Esophagus muscularis mucosa (tissue), 4 donors: Measurements from ENCODE around the gene CDC6.

Experiments used
- EP300 ChIP-seq: sonication (generic); formaldehyde crosslinking; IDR thresholded peaks from one replicate; pipeline ENCODE4 v1.6.1; 2017; ENCODE audit warnings: antibody characterized with exemption
- POLR2A ChIP-seq: fragments of 450-650 bp; IDR thresholded peaks from one replicate; pipeline ENCODE4 v1.6.1; 2017; ENCODE audit warnings: antibody characterized with exemption, moderate library complexity, mild to moderate bottlenecking, low read depth
- POLR2AphosphoS5 ChIP-seq, 2 donors: sonication (generic); formaldehyde crosslinking; IDR thresholded peaks; one replicate each; pipeline ENCODE4 v1.6.1; 2017; ENCODE audit warnings: antibody characterized with exemption in 2 of 2
- TF ChIP-seq, protein P1 (sequence below), 3 experiments: fragments of 200-600 bp in 2 of 3; fragments of 450-650 bp in 1 of 3; sonication (generic) in 2 of 3; IDR thresholded peaks; one replicate each; pipeline ENCODE4 v1.5.1; 2017 to 2019; ENCODE audit warnings: antibody characterized with exemption in 3 of 3, mild to moderate bottlenecking in 2 of 3, moderate library complexity in 1 of 3

DNA sequence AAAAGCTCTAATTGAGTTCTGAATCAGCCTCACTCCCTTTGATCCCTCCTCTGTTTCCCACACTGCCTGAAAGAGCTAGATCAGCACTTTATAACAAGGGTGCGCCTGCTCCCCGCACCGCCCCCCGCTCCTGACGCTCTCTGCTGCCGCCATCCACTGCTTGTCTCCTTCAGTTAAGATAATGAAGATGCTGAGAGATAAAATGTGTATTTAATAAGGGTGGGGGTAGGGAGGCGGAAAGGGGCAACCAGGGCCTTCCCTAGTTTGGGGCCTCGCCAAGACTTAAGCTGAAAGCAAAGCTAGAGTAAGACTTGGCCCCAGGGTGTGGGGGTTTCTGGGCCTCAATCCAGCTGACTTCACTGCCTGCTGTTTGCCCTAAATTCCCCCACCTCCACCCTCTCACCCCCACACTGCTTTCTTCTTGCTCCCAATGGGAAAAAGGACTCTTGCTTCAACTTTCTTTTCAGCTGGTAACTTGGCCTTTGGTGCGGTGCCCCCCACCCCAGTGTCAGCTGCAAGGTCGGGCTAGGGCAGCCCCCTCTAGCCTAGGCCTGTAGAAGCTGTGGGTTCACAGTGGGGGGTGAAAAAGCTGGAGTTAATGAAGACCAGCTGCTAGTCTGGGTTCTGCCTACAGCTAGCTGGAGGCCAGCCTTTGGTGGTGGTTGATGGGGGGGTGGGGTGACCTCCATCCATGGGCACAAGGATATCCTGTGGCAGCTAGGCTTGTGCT lies 19.5 kb downstream of the CDC6 start:
- TF ChIP-seq EP300, result no peak
- TF ChIP-seq, protein P1, sequence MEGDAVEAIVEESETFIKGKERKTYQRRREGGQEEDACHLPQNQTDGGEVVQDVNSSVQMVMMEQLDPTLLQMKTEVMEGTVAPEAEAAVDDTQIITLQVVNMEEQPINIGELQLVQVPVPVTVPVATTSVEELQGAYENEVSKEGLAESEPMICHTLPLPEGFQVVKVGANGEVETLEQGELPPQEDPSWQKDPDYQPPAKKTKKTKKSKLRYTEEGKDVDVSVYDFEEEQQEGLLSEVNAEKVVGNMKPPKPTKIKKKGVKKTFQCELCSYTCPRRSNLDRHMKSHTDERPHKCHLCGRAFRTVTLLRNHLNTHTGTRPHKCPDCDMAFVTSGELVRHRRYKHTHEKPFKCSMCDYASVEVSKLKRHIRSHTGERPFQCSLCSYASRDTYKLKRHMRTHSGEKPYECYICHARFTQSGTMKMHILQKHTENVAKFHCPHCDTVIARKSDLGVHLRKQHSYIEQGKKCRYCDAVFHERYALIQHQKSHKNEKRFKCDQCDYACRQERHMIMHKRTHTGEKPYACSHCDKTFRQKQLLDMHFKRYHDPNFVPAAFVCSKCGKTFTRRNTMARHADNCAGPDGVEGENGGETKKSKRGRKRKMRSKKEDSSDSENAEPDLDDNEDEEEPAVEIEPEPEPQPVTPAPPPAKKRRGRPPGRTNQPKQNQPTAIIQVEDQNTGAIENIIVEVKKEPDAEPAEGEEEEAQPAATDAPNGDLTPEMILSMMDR (IDR thresholded peaks at IDR 0.05), result no peak
- TF ChIP-seq POLR2A, result no peak
- TF ChIP-seq POLR2AphosphoS5 (IDR thresholded peaks at IDR 0.05), result no peak
